ENCODE data around the gene PPP1R16B.

Gene PPP1R16B

GRCh38 chr20:38965264-38965663 lies 159.8 kb downstream of the PPP1R16B start:
- DNase-seq (ENCODE audit: low read depth) = no peak

DNA sequence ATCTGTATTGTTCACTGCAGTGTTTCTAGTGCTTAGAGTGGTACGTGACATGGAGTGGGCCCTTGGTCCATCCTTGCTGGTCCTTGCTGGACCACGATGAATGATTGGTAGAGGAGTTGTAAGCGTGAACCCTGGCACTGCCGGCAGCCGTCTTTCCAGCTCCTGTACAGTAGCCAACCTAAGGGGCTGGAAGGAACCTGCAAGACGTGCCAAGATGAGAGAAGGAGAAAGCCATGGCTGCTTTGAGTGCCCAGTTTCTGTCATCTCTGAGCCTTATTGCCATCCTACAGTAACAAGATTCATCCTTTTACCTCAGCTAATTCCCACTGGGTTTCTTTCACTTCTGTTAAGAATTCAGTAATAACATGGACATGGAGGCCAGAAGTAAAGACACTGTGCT lies 162.6 kb downstream of the PPP1R16B start:
- DNase-seq (ENCODE audit: low read depth) = no peak

GRCh38 chr20:38969708-38970107 lies 164.2 kb downstream of the PPP1R16B start:
- no peak for DNase-seq (ENCODE audit: low read depth)

GRCh38 chr20:38970302-38970701 lies 164.8 kb downstream of the PPP1R16B start:
- no peak for DNase-seq (ENCODE audit: low read depth)
